IMR-90 (cell line): ENCODE measurements around the gene GRIA2. TPM values are rescaled to one million over a fixed set of nuclear protein-coding genes. Genes with fewer than 3 reads are reported as not detected.

Experiments used
- ATAC-seq: fragments of 200-7000 bp; cut with Tn5 transposase; 2 replicates; pipeline ENCODE4 v1.9.1; 2020; ENCODE audit warnings: low read depth, mild to moderate bottlenecking, moderate library complexity
- BruUV-seq: library from RNA; stranded (reverse); fragments of 400-500 nt; replicated peaks from 2 replicates; lab custom pipeline; 2021; lab: Mats Ljungman, UMichigan
- CTCF ChIA-PET: fragments of 300-600 bp; formaldehyde crosslinking; extraction: SDS; loops from one replicate; lab custom pipeline; 2021; ENCODE audit warnings: antibody characterized with exemption; lab: Yijun Ruan, JAX
- POLR2A ChIA-PET: fragments of 300-600 bp; sonication (Branson Sonifier 250); formaldehyde crosslinking; loops from one replicate; lab custom pipeline; 2022; ENCODE audit warnings: antibody characterized with exemption; ENCODE audit not compliant: unreplicated experiment; lab: Charles Lee
- DNase-seq: peaks from one replicate; pipeline ENCODE4 v3.0.0; 2013
- H2AFZ ChIP-seq: replicated peaks from 2 replicates; pipeline ENCODE3; 2013; ENCODE audit warnings: low read length, mild to moderate bottlenecking; ENCODE audit not compliant: poor library complexity
- H2AK5ac ChIP-seq: 2 replicates; pipeline ENCODE4 v1.6.1; 2013; ENCODE audit warnings: low read depth, low read length, inconsistent platforms
- H2AK9ac ChIP-seq: replicated peaks from 2 replicates; pipeline ENCODE3; 2013; ENCODE audit warnings: mild to moderate bottlenecking, low read depth, low read length, moderate library complexity; ENCODE audit not compliant: poor library complexity
- H2BK120ac ChIP-seq: 2 replicates; pipeline ENCODE4 v1.6.1; 2013; ENCODE audit warnings: low read depth, low read length, inconsistent platforms
- H2BK15ac ChIP-seq: 3 replicates; pipeline ENCODE4 v1.6.1; 2013; ENCODE audit warnings: low read depth, low read length, inconsistent platforms
- H2BK20ac ChIP-seq: 2 replicates; pipeline ENCODE4 v1.6.1; 2013; ENCODE audit warnings: low read depth, mild to moderate bottlenecking, inconsistent platforms, low read length, moderate library complexity
- H2BK5ac ChIP-seq: 2 replicates; pipeline ENCODE4 v1.6.1; 2013; ENCODE audit warnings: mild to moderate bottlenecking, low read depth, low read length, inconsistent platforms; ENCODE audit not compliant: poor library complexity, severe bottlenecking
- H3K14ac ChIP-seq: replicated peaks from 2 replicates; pipeline ENCODE4 v1.6.1; 2013; ENCODE audit warnings: low read depth, low read length, inconsistent platforms
- H3K18ac ChIP-seq: 2 replicates; pipeline ENCODE4 v1.6.1; 2013; ENCODE audit warnings: low read depth, low read length, control low read depth
- H3K23ac ChIP-seq: 2 replicates; pipeline ENCODE4 v1.6.1; 2013; ENCODE audit warnings: low read depth, low read length, inconsistent platforms
- H3K27ac ChIP-seq: 2 replicates; pipeline ENCODE4 v1.5.1; 2013; ENCODE audit warnings: mild to moderate bottlenecking, control low read depth, low read length; ENCODE audit not compliant: insufficient read depth
- H3K27me3 ChIP-seq: 2 replicates; pipeline ENCODE4 v1.6.1; 2013; ENCODE audit warnings: low read length; ENCODE audit not compliant: control insufficient read depth, insufficient read depth
- H3K36me3 ChIP-seq: 2 replicates; pipeline ENCODE4 v1.6.1; 2013; ENCODE audit warnings: low read length, mixed read lengths; ENCODE audit not compliant: control insufficient read depth, insufficient read depth
- H3K4ac ChIP-seq: 2 replicates; pipeline ENCODE4 v1.6.1; 2013; ENCODE audit warnings: low read depth, low read length, inconsistent platforms
- H3K4me1 ChIP-seq: 2 replicates; pipeline ENCODE4 v1.6.1; 2013; ENCODE audit warnings: low read length, mixed read lengths; ENCODE audit not compliant: control insufficient read depth, insufficient read depth
- H3K4me2 ChIP-seq: 2 replicates; pipeline ENCODE4 v1.6.1; 2013; ENCODE audit warnings: low read depth, mild to moderate bottlenecking, control low read depth, low read length, moderate library complexity
- H3K4me3 ChIP-seq: 2 replicates; pipeline ENCODE4 v1.5.1; 2013; ENCODE audit warnings: low read depth, mild to moderate bottlenecking, control low read depth, low read length, moderate library complexity; ENCODE audit not compliant: insufficient read depth
- H3K56ac ChIP-seq: 2 replicates; pipeline ENCODE4 v1.6.1; 2013; ENCODE audit warnings: low read length, inconsistent platforms; ENCODE audit not compliant: insufficient read depth; ENCODE audit errors: extremely low read depth
- H3K79me1 ChIP-seq, 2 experiments: 2 replicates each; pipeline ENCODE4 v1.6.1; 2013; ENCODE audit warnings: low read length in 2 of 2, inconsistent platforms in 1 of 2, low read depth in 1 of 2
- H3K9ac ChIP-seq: 2 replicates; pipeline ENCODE4 v1.6.1; 2013; ENCODE audit warnings: low read depth, low read length, control low read depth
- H3K9me1 ChIP-seq: 2 replicates; pipeline ENCODE4 v1.6.1; 2013; ENCODE audit warnings: low read length, inconsistent platforms; ENCODE audit not compliant: insufficient read depth
- H3K9me3 ChIP-seq: 2 replicates; pipeline ENCODE4 v1.6.1; 2013; ENCODE audit warnings: low read length; ENCODE audit not compliant: control insufficient read depth, insufficient read depth
- H4K20me1 ChIP-seq: 2 replicates; pipeline ENCODE4 v1.6.1; 2013; ENCODE audit warnings: low read length, inconsistent platforms; ENCODE audit not compliant: insufficient read depth
- H4K5ac ChIP-seq: 2 replicates; pipeline ENCODE4 v1.6.1; 2013; ENCODE audit warnings: mild to moderate bottlenecking, low read depth, low read length, control low read depth
- H4K8ac ChIP-seq, 2 experiments: 2 replicates each; pipeline ENCODE4 v1.6.1; 2013; ENCODE audit warnings: low read depth in 2 of 2, low read length in 2 of 2, control low read depth in 1 of 2, inconsistent platforms in 1 of 2
- H4K91ac ChIP-seq: 2 replicates; pipeline ENCODE4 v1.6.1; 2013; ENCODE audit warnings: low read depth, low read length, inconsistent platforms; ENCODE audit not compliant: insufficient read depth
- CEBPB ChIP-seq: IDR thresholded peaks from 2 replicates; pipeline ENCODE4 v1.6.1; 2012; ENCODE audit warnings: low read depth, low read length, improper control_type of control experiment
- FOS ChIP-seq: fragments of 150-350 bp; IDR thresholded peaks from 2 replicates; pipeline ENCODE4 v1.6.1; 2016; ENCODE audit warnings: low read depth, low read length
- MAFK ChIP-seq: IDR thresholded peaks from 2 replicates; pipeline ENCODE4 v1.6.1; 2012; ENCODE audit warnings: low read depth, low read length, improper control_type of control experiment
- MAZ ChIP-seq: IDR thresholded peaks from 2 replicates; pipeline ENCODE4 v1.6.1; 2012; ENCODE audit warnings: low read depth, mild to moderate bottlenecking, low read length, improper control_type of control experiment, moderate library complexity, borderline replicate concordance
- NFE2L2 ChIP-seq: fragments of 150-350 bp; IDR thresholded peaks from 2 replicates; pipeline ENCODE4 v1.6.1; 2016; ENCODE audit warnings: low read depth, mild to moderate bottlenecking, low read length
- POLR2A ChIP-seq: IDR thresholded peaks from 2 replicates; pipeline ENCODE4 v1.6.1; 2012; ENCODE audit warnings: mild to moderate bottlenecking, low read depth, low read length
- RAD21 ChIP-seq: IDR thresholded peaks from 2 replicates; pipeline ENCODE4 v1.6.1; 2012; ENCODE audit warnings: low read length, improper control_type of control experiment
- RCOR1 ChIP-seq: IDR thresholded peaks from 2 replicates; pipeline ENCODE4 v1.6.1; 2012; ENCODE audit warnings: mild to moderate bottlenecking, low read length, improper control_type of control experiment; ENCODE audit not compliant: insufficient replicate concordance
- RFX5 ChIP-seq: IDR thresholded peaks from 2 replicates; pipeline ENCODE4 v1.8.0; 2012; ENCODE audit warnings: low read depth, mild to moderate bottlenecking, low read length, moderate library complexity
- SMC3 ChIP-seq: fragments of 150-350 bp; IDR thresholded peaks from 2 replicates; pipeline ENCODE4 v1.6.1; 2016; ENCODE audit warnings: low read depth, mild to moderate bottlenecking, antibody characterized with exemption, low read length, moderate library complexity
- whole genome bisulfite sequencing, 2 experiments: methylation state at CpG; one replicate each; pipeline versions ENCODE4 v1.1.5 to v1.1.7; 2013; ENCODE audit warnings: missing lambda C conversion rate in 2 of 2; ENCODE audit not compliant: insufficient read length in 1 of 2; ENCODE audit errors: extremely low coverage in 2 of 2; 5-methylcytosine and 5-hydroxymethylcytosine counted together
- dilution Hi-C: fragments of 300-500 bp; cut with HindIII; formaldehyde crosslinking; loops from one replicate; pipeline ENCODE4 v1.14.3; 2018; ENCODE audit warnings: low sequenced_read_pairs; ENCODE audit not compliant: unreplicated experiment
- in situ Hi-C: fragments of 300-500 bp; cut with MboI; formaldehyde crosslinking; loops from 3 replicates; pipeline ENCODE4 v1.14.3; 2019; ENCODE audit warnings: low sequenced_read_pairs, inconsistent platforms, mixed read lengths
- intact Hi-C: fragments of 100-400 bp; cut with micrococcal nuclease; formaldehyde crosslinking; loops from 2 replicates; pipeline ENCODE4 v1.10.0; 2022
- polyA plus RNA-seq, 3 experiments: library from polyadenylated mRNA; depleted of rRNA; stranded (reverse); fragments of >200 nt; gene quantifications; 2 replicates each; pipeline ENCODE4 v1.2.3, GENCODE V29; 2012; ENCODE audit warnings: low replicate concordance in 1 of 3
- total RNA-seq: library from RNA; depleted of rRNA; stranded (reverse); fragments of >200 nt; gene quantifications from 2 replicates; pipeline ENCODE4 v1.2.3, GENCODE V29; 2012
- TF ChIP-seq, protein P1 (sequence below): fragments of 150-350 bp; IDR thresholded peaks from 2 replicates; pipeline ENCODE4 v1.6.1; 2016; ENCODE audit warnings: low read depth, mild to moderate bottlenecking, low read length, moderate library complexity, borderline replicate concordance
- TF ChIP-seq, protein P2 (sequence below): conservative IDR thresholded peaks from 2 replicates; pipeline ENCODE4 v1.5.1; 2012; ENCODE audit warnings: mild to moderate bottlenecking, low read depth, low read length, improper control_type of control experiment

GRIA2 gene
- total and polyA plus RNA-seq, 2 of the 4 experiments (the other 2 are of a cell fraction): not detected

DNA sequence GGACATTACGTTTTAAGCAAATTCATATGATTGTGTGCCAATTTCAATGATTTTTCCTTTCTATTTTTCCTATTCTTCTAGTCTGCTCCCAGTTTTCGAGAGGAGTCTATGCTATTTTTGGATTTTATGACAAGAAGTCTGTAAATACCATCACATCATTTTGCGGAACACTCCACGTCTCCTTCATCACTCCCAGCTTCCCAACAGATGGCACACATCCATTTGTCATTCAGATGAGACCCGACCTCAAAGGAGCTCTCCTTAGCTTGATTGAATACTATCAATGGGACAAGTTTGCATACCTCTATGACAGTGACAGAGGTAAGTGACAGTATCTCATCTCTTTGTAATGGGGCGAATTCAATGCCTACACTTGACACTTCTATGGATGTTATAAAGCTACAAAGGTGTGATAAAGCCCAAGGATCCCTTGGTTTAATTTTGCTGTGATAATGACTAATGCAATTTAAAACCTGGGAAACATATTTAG is 83.0 kb downstream of the GRIA2 start:
- H4K91ac ChIP-seq: no peak overlapping the region
- no peaks in the 10 kb centered on the region for H4K20me1 ChIP-seq
- no peaks in the 10 kb centered on the region for H3K79me1 ChIP-seq
- H2BK120ac ChIP-seq: no peak overlapping the region
- intact Hi-C loops (no loop called here), in situ Hi-C loops (no loop called here), dilution Hi-C loops (no loop called here)
- H3K9ac ChIP-seq: no peak overlapping the region
- no peak overlapping the region for H3K18ac ChIP-seq
- ChIA-PET POLR2A (no interaction called here), CTCF (no interaction called here)
- no peak for TF ChIP-seq CEBPB
- TF ChIP-seq MAZ: no peak
- TF ChIP-seq, protein P1, sequence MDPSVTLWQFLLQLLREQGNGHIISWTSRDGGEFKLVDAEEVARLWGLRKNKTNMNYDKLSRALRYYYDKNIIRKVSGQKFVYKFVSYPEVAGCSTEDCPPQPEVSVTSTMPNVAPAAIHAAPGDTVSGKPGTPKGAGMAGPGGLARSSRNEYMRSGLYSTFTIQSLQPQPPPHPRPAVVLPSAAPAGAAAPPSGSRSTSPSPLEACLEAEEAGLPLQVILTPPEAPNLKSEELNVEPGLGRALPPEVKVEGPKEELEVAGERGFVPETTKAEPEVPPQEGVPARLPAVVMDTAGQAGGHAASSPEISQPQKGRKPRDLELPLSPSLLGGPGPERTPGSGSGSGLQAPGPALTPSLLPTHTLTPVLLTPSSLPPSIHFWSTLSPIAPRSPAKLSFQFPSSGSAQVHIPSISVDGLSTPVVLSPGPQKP: no peak
- TF ChIP-seq MAFK: no peak
- no peak for TF ChIP-seq RAD21
- no peak for TF ChIP-seq FOS
- no peak for TF ChIP-seq POLR2A
- no peak for TF ChIP-seq RCOR1
- no peak for TF ChIP-seq SMC3
- TF ChIP-seq, protein P2, sequence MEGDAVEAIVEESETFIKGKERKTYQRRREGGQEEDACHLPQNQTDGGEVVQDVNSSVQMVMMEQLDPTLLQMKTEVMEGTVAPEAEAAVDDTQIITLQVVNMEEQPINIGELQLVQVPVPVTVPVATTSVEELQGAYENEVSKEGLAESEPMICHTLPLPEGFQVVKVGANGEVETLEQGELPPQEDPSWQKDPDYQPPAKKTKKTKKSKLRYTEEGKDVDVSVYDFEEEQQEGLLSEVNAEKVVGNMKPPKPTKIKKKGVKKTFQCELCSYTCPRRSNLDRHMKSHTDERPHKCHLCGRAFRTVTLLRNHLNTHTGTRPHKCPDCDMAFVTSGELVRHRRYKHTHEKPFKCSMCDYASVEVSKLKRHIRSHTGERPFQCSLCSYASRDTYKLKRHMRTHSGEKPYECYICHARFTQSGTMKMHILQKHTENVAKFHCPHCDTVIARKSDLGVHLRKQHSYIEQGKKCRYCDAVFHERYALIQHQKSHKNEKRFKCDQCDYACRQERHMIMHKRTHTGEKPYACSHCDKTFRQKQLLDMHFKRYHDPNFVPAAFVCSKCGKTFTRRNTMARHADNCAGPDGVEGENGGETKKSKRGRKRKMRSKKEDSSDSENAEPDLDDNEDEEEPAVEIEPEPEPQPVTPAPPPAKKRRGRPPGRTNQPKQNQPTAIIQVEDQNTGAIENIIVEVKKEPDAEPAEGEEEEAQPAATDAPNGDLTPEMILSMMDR: no peak
- no peak for TF ChIP-seq RFX5
- no peak for TF ChIP-seq NFE2L2
- no peak overlapping the region for H3K14ac ChIP-seq
- no peaks in the 10 kb centered on the region for H3K36me3 ChIP-seq
- no peak overlapping the region for H3K56ac ChIP-seq
- DNase-seq: no peak
- no peak for ATAC-seq
- WGBS, 2 experiments: no CpG with 5 or more reads among the region's 6 CpGs
- no peak overlapping the region for H2AK9ac ChIP-seq
- no peaks in the 10 kb centered on the region for H3K27me3 ChIP-seq
- no peak overlapping the region for H2BK15ac ChIP-seq
- no peak overlapping the region for H2BK20ac ChIP-seq
- no peak overlapping the region for H2BK5ac ChIP-seq
- H3K9me1 ChIP-seq: no peaks in the 10 kb centered on the region
- no peak overlapping the region for H3K4ac ChIP-seq
- H3K4me3 ChIP-seq: no peak overlapping the region
- H4K5ac ChIP-seq: no peak overlapping the region
- no peak overlapping the region for H2AFZ ChIP-seq
- H2AK5ac ChIP-seq: no peak overlapping the region
- no peak overlapping the region for H3K27ac ChIP-seq
- BruUV-seq: no TSS peak
- H4K8ac ChIP-seq: no peak overlapping the region
- H3K23ac ChIP-seq: no peak overlapping the region
- no peak overlapping the region for H3K4me2 ChIP-seq
- no peaks in the 10 kb centered on the region for H3K9me3 ChIP-seq
- H3K4me1 ChIP-seq: no peaks in the 10 kb centered on the region
